Measurements from ENCODE around the gene MBTPS2.
"Not testable (repeated sequence)": the region's sequence is repeated elsewhere in the genome, so short reads cannot be mapped to it uniquely, and the experiment has no call there.

MBTPS2 gene

DNA sequence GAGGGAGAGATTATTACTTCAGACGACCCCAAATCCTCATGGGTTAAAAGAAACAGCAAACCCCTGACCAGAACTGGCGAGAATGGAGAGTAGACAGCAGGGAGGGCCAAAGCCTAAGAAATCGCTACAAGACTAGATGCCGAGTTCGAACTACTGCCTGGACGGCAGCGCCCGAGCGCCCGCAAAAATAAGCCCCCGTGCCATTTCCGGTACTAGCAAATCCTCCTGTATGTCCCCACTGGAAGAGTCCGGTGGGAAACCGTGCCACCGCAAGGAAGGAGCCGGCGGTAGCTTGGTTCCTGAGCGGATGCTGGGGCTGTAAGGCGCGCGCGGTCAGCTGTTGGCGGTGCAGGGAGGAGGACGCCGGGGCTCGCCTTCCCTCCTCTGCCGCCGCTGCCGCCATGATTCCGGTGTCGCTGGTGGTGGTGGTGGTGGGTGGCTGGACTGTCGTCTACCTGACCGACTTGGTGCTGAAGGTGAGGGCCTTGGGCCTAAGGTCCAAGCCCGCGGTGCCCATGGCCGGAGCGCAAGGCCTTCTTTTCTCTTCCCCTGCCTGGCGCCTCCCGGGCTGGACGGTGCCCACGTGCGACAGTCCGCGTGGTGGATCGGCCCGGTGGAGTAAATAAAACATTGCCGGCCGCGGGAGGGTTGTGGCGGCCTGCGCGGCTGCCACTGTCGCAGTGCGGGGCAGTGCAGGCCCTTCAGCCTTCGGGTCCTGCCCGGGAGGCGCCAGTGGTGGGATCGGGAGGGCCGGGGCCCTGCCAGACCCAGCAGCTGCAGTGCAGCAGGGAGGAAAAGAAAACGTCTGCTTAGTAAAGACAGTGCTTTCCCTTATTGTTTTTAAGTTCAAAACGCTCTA, at the start of gene MBTPS2:
MBTPS2 (plus strand) TSS at position 284 of the 859 bp plus-strand sequence; CDS start at position 402, 118 bp downstream.
- DNase-seq = peak; percentile 86

- DNase-seq = no peak
Measured at GRCh38 chrX:21798677-21799219, 40.7 kb upstream of the MBTPS2 start.

DNA sequence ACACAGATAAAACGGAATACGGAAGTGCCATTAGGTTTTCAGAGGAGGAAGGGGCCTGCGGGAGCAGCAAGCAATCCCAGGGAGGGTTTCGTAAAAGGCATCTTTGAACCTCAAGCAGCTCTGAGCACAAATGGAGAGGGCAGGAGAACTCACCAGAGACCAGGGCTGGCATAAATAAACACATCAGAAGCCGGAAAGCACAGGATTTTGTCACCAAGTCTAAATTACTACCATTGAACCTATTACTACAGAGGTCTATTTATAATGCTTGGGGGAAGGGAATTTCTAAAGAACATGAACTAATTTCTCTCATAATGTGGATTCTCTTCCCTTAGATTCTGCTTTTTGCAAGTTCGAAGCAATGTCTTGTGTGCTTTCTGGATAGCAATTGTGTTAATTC, 39.6 kb upstream of the MBTPS2 start:
- DNase-seq = no peak

GRCh38 chrX:21800344-21800770, 39.1 kb upstream of the MBTPS2 start:
- DNase-seq = no peak

- DNase-seq = no peak
Measured at GRCh38 chrX:21802054-21802670, 37.3 kb upstream of the MBTPS2 start.

DNA sequence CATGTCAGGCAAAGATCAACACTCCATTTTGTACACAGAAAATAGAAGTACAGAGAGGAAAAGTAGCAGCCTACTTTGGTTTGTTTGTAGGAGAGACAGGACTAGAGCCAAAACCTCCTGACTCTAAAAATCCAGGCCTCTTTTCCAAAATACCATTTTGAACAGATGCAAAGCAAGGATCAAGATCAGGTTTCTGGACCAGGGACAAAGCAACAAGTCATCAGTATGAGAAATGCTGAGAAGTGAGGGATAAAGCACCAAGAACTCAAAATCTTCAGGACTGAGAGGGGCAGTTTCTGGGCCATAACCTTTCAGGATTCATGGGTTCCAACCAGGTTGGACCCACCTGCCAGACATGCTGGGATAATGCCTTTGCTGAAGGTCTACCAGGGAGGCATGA, 36.6 kb upstream of the MBTPS2 start:
- no peak for DNase-seq

DNA sequence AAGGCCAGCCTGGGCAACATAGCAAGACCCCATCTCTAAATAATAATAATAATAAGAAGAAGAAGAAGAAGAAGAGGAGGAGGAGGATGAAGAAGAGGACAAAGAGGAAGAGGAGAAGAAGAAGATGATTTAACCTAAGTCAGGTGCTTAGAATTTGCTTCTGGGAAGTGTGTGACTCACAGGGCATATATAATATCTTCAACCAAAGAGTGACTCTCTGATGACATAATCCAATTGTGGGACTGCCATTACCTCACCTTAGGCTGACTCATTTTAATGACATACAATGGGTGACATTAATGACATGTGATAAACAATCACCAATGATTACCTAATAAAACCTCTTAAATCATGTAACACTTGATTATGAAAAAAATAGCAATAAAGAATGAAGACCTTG, 32.7 kb upstream of the MBTPS2 start:
- DNase-seq = no peak

DNA sequence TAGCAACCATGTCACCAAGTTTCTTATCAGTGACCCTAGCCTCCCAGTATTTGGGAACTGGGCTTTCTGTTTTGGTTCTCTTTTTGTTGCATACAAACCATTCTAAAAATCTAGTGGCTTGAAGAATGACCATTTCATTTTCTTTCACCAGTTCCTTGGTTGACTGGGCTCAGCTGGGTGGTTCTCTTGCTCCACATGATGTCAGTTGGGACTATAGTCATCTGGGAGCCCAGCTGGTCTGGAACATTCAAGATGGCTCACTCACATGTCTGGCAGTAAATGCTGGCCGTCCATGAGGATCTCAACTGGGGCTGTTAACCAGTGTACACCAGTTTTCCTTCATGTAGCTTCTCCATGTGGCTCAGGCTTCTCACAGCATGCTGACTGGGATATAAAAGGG, 27.6 kb upstream of the MBTPS2 start:
- no peak for DNase-seq

DNA sequence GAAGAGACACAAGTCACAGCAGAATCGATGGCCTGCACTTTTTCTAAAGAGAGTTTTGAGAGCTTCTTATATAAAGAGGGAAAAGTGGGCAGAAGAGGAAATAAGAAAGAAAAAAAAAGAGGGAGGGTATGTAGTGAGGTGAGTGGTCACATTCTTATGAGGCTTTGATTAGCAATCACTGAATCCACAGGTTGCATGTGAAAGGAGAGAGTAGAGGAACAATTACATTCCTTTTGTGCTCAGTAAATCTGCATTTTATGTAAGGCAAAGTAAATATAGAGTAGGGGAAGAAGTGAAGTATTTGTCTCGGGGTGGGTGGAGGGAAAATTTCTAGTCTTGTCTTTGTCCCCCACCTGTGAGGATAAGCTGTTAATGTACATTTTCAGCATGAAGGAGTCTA, 26.8 kb upstream of the MBTPS2 start:
- DNase-seq = no peak

GRCh38 chrX:21813612-21814368, 25.6 kb upstream of the MBTPS2 start:
- DNase-seq = no peak

- no peak for DNase-seq
Measured at GRCh38 chrX:21816136-21816535, 23.3 kb upstream of the MBTPS2 start.

GRCh38 chrX:21820170-21820569, 19.2 kb upstream of the MBTPS2 start:
- DNase-seq = not testable (repeated sequence)

- no peak for DNase-seq
Measured at GRCh38 chrX:21821875-21822274, 17.5 kb upstream of the MBTPS2 start.

- DNase-seq = no peak
Measured at GRCh38 chrX:21831496-21831895, 7.9 kb upstream of the MBTPS2 start.

DNA sequence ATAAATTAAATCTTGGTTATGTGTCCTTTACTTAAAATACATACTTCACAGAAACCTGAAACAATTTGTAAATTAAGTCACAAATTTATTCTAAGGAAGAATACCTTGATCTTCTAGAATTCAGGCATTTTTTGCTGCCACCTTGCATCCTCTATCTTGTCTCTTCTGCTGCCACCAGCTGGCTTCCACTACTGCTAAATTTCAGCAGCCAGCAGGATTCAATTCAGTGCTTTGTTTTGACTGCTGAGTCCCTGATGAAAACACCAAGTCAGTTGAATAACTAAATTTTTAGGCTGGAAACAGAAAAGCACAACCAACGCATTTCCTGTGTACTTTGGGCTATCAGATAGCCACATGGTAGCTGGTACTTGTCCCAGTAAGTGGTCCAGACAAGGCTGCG, 2.4 kb upstream of the MBTPS2 start:
- DNase-seq = no peak

GRCh38 chrX:21838937-21839333, 482 bp upstream of the MBTPS2 start:
- no peak for DNase-seq

DNA sequence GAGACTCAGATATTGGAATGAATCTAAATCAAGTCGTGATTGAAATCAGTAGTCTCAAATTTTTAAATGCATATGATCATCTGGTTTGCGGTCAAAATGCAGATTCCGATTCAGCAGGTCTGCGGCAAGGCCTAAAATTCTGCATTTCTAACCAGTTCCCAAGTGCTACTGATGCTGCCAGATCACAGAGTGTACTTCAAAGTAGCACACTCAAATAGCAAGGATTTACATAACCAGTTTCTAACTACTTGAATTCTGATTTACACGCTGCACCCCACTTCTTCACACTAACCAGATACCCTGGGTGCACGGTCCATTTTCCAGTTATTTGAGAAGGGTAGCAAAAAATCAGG, 752 bp downstream of the MBTPS2 start:
- no peak for DNase-seq

DNA sequence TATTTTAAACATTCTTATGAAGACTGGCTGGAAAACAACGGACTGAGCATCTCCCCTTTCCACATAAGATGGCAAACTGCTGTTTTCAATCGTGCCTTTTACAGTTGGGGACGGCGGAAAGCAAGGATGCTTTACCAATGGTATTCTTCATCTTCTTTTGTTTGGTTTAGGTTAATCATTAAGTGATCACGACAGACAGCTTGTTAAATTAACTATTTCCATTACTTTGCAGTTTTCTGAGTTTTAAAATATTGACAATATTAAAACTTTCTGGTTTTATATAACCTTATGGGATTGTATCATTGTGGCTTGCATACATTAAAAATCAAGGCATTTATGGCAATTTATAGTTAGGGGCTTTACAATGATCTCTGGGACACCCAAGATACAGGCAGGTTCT, 3.8 kb downstream of the MBTPS2 start:
- DNase-seq = no peak

DNA sequence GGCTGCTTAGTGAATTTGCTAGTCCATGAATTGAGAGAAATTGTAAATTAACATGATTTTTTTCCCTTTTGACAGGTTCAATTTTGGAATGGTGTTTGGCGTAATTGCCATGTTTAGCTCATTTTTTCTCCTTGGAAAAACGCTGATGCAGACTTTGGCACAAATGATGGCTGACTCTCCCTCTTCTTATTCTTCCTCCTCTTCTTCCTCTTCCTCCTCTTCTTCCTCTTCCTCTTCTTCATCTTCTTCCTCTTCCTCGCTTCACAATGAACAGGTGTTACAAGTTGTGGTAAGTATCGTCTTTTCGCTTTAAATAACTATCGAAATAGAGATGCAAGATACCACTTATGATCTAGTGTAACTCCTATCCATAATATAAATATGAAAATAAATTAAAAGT, 5.7 kb downstream of the MBTPS2 start:
- DNase-seq = no peak

DNA sequence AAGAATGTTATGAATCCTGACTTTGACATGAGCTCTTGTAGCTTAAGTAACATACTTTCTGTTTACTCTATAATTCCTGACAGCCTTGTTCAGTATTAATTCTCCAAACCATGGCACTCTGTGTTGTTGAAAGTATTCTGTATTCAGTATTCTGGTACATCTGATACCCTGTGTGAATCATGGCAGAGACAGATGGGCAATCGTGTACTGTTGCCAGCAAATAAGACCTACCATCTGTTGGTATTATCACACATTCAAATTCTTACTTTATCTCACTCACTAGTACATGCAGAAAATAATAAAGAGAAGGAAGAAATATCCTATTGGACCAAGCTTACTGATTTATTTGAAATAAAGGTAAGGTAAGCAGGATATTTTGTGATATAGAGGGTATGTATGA, 7.9 kb downstream of the MBTPS2 start:
- DNase-seq = no peak

GRCh38 chrX:21853578-21853977, 14.2 kb downstream of the MBTPS2 start:
- DNase-seq = no peak

DNA sequence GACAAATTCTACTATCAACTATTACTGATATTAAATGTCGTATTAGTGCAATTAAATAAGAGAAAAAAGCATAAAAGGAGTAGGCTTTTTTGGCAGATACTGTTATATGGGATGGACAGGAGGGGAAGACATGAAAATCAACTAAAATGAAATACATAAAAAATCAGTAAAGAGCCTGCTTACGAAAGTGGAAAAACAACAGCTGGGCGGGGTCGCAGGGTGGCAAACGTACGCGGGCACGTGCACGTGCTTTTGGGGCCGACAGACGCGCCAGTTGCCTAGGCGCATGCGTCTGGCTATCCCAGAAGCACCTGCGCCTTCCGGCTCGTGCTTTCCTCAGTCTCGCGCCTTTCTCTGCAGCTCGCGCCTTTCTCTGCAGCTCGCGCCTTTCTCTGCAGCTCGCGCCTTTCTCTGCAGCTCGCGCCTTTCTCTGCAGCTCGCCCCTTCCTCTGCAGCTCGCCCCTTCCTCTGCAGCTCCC, 16.6 kb downstream of the MBTPS2 start, which contains the start of gene YY2:
YY2 (plus strand) TSS at position 51 of the 479 bp plus-strand sequence. CDS start 498 bp downstream, outside the sequence.
- DNase-seq = no peak

DNA sequence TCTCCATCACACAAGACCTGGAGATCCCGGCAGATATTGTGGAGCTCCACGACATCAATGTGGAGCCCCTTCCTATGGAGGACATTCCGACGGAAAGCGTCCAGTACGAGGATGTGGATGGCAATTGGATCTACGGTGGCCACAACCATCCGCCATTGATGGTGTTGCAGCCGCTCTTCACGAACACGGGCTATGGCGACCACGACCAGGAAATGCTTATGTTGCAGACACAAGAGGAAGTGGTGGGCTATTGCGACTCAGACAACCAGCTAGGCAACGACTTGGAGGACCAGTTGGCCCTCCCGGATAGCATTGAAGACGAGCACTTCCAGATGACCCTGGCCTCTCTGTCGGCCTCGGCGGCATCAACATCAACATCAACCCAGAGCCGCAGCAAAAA, 17.1 kb downstream of the MBTPS2 start:
- no peak for DNase-seq

All from activated CD8-positive, alpha-beta memory T cell treated with anti-CD3 and anti-CD28 coated beads, Interleukin-2, amount 50 U/mL, for 48 hours (primary cell).